Germinal center (tissue), 1 donor: ENCODE measurements around the gene CPA3.

ENCODE experiments used
- DNase-seq: peaks from one replicate; pipeline ENCODE4 v3.0.0; 2012; ENCODE audit warnings: mixed read lengths, low spot score

Gene CPA3

DNA sequence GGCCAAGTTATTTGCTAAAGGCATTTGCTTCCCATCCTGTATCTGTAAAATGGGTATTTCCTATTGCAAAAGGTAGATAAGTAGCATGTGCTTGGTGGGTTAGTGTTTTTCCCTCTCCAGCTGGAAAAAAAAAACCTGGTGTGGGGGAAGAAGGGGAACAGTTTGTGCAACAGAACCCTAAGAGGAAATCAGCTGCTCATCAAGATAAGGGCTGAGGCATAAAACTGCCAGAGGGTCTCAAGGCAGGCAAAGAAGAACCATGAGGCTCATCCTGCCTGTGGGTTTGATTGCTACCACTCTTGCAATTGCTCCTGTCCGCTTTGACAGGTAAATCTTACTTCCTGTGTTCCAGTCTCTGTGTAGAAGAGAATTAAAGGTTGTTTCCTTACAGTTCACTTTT lies at the start of gene CPA3:
Gene CPA3 (plus strand): TSS at position 248 of the 400 bp plus-strand sequence. CDS start 12 bp downstream, at position 260.
- no peak for DNase-seq

- DNase-seq: no peak
These were observed 49.6 kb upstream of the CPA3 start for GRCh38 chr3:148815316-148816110.

DNA sequence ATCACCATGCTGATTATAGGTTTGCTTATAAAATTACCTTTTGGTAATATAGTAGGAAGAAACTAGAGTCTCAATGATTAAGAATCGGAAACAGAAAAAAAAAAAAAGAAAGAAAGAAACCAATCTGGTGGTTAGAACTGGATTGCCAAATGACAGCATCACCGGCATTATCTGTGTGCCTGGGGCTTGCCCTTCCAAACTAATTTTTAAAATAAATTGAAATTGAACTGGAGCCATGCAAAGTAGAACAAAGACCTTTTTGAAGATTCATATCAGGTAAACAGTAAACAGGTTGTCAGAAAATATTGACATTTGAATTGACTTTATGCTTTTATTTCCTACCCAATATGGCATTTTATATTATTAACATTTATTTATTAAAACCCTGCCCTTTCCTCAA lies 48.7 kb upstream of the CPA3 start:
- DNase-seq: no peak

DNA sequence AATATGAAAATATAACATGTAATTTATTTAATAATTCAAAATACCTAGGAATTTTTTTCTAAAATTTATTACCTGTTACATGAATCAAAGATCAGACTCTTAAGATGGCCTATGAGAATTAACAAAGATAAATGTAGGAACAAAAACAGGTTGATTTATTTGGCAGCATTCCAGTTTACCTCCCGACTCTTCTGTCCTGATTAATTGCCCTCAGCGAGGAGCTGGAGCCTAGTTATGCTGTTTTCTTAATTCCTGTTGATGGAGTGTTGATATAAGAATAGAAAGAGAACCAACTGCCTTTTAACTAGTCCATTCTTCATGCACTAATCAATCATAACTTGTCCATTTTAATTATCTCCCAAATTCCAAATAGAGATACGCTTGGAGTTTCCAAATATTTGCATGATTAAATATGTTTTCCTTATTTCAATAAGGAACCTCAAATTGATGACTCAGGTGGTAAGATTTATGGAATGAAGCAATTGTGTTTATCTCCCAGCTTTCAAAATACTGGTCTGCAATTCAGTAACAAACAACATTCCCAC lies 48.0 kb upstream of the CPA3 start:
- no peak for DNase-seq

- DNase-seq: no peak
These were observed 44.5 kb upstream of the CPA3 start for GRCh38 chr3:148820361-148821245.

DNA sequence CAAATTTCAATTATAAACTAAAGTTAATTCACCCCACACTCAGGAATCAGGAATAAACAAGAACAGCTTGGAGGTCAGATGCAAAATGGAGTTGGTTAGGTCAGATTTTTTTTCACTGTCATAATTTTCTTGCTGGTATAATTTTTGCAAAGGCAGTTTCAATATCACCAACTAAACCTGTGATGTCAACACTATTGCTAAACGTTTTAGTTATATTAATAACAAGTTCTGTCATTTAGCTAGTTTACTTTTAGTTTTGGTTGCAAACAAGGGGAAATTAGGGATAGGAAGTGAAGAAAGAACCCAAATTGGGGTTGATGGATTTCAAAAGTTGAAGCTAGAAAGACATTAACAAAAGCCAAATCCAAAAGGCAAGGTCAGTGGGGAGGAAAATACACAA lies 42.1 kb upstream of the CPA3 start:
- DNase-seq: no peak

- no peak for DNase-seq
These were observed 39.6 kb upstream of the CPA3 start for GRCh38 chr3:148825476-148825875.

- DNase-seq: no peak
These were observed 37.5 kb upstream of the CPA3 start, which contains the start of gene CPB1 for GRCh38 chr3:148827585-148827984. CPB1 (plus strand) TSS chr3:148827811; CDS start chr3:148827824, 13 bp downstream.

DNA sequence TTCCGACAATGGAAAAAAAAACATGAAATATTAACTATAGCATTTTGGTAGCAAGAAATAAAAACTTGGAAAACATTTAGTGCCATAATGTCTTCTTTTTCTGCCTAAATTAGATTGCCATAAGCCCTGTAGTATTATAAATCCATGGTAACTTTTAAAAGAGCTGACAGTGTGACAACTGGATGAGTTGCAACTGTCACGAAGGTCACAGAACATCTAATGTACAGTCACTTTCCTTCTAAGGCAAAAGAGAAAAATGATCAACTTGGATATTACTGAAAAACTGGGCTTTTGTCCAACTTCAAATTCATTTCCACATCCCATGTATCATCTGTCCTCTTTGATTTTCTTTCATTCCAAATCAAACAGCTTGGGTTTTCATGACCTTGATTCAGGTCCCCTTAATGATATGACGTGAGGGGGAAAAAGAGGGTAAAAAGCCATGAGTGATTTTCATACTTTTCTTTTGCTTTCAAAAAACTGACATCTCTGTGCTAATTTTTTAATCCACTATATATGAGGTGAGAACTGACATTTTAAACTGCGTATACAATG lies 36.9 kb upstream of the CPA3 start:
- no peak for DNase-seq

DNA sequence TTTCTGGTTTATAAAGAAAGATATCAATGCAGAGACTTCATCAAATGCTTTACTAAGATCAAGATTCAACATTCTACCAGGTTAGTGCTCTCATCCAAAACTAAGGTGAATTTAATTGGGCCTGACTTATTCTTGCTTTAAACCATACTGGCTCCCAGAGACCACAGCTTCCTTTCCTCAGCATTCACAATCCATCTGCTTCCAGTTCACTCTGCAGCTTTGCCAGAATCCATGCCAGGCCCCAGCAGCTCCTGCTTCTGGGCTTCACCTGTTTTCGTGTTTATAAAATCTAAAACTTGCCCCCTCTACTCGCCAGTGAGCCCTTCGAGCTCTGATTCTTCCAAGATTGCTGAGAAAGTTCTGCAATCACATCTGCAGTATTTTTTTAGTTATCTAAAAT lies 35.2 kb upstream of the CPA3 start:
- no peak for DNase-seq

- DNase-seq: no peak
These were observed 31.9 kb upstream of the CPA3 start for GRCh38 chr3:148833223-148833622.

DNA sequence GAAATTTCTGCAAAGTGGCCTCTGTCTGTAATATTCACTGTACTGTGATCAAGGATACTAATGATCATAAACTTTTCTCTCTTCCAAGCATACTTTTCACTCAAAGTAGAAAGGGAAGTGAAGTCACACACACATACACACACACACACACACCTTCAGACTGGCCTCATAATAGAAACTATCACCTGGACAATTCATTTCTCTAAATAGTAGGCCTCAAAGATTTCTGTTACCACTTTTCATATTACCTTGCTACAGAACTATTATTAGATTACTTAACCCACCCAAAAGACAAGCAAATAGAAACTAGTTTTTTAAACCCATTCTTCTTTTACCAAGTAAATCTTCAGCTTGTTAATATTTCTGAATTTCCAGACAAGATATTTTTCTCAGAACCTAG lies 25.3 kb upstream of the CPA3 start:
- no peak for DNase-seq

GRCh38 chr3:148840451-148840850 lies 24.6 kb upstream of the CPA3 start:
- DNase-seq: no peak

GRCh38 chr3:148845756-148846395 lies 19.2 kb upstream of the CPA3 start:
- DNase-seq: no peak

- no peak for DNase-seq
These were observed 17.7 kb upstream of the CPA3 start for GRCh38 chr3:148847351-148847750.

DNA sequence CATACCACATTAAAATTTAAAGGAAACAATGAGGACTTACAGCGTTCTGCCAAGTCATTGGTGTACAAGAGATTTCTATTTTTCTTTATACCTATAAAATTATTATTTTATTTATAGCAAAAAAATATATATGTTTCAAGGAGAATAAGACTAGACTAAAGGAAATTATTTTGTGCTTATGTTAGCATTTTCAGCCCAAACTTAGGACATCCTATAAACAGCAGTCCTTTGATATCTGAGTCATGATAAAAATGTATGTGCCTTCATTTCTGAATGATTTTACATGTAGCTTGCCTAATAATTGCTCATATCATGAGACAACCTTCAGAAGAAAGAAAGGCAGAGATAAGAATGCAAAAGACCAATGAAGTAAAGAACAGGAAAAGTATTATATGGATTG lies 16.7 kb upstream of the CPA3 start:
- no peak for DNase-seq

- no peak for DNase-seq
These were observed 12.7 kb upstream of the CPA3 start for GRCh38 chr3:148852271-148852992.

DNA sequence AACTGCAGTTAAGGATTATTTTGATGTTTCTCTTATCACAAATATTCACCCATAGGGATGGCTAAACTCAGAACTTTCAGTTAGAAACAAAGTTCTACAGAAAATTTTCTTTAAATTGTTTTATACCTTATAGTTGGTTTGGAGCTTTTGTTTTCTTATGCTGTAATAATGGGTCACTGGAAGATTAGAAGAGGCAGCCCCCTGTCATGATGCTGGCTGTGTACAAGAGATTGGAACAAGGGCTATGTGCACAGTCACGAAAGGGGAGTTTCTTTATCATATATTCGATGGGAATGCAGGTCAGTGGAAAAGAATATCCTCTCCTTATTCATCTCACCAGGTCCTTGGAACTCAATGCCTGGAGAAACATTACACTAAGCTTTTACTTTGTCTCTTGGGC lies 12.0 kb upstream of the CPA3 start:
- no peak for DNase-seq

DNA sequence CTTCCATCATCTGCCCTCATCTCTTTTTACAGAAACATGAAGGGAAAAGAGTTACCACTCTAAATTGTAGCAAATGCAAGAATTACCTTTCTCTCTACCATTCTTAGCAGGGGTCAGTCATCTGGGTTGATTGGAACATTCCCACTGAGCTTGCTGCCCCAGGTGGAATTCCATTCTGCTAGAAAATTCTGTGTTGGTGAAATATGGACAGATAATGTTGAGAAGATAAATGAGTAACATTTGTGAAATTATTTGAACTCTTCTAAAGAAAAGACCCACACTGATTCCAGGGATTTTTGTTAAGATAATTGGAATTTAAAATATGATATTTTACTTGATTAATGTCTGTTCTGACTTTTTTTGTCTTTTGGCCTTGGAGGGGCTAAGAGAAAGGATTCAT lies 11.0 kb upstream of the CPA3 start:
- DNase-seq: no peak

DNA sequence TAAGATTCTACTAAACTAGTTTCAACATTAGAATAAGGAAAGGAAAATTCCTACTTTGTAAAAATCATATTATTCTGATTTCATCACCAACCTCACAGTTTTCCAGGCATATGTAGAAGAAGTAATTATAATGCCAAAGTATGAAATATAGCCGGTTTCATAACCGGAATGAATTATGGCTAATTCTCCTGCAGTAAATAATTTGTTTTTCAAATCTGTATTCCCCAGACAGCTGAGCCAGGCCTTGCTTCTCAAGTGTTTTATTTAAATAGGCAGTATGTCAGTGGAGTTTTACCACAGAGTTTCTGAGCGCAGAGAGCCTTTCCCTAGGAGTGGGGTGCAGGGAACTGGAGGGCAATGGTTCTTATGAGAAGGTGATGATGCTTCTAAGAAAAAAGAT lies 8.7 kb upstream of the CPA3 start:
- DNase-seq: no peak

DNA sequence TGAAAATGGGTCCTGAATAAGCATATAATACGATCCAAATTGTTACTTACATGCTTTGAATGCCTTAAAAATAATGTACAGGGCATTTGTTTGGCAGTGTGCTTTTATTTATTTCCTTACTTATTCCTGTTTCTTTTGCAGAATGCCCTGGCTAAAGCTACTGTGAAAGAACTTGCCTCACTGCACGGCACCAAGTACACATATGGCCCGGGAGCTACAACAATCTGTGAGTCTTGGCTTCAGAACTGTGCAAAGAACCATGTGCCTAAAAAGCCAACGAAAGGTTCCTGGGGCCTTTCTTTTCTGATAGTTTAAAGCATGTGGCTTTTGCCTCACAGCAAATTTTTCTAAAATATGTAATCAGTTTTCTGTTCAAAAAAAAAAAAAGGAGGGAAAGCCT lies 7.8 kb upstream of the CPA3 start:
- no peak for DNase-seq
